Measurements from ENCODE around the gene ADISSP. TPM values are rescaled to one million over a fixed set of nuclear protein-coding genes. Genes with fewer than 3 reads are reported as not detected.

The ADISSP gene
- total RNA-seq, 1 donor from 2014 or later, result 61.1 TPM

DNA sequence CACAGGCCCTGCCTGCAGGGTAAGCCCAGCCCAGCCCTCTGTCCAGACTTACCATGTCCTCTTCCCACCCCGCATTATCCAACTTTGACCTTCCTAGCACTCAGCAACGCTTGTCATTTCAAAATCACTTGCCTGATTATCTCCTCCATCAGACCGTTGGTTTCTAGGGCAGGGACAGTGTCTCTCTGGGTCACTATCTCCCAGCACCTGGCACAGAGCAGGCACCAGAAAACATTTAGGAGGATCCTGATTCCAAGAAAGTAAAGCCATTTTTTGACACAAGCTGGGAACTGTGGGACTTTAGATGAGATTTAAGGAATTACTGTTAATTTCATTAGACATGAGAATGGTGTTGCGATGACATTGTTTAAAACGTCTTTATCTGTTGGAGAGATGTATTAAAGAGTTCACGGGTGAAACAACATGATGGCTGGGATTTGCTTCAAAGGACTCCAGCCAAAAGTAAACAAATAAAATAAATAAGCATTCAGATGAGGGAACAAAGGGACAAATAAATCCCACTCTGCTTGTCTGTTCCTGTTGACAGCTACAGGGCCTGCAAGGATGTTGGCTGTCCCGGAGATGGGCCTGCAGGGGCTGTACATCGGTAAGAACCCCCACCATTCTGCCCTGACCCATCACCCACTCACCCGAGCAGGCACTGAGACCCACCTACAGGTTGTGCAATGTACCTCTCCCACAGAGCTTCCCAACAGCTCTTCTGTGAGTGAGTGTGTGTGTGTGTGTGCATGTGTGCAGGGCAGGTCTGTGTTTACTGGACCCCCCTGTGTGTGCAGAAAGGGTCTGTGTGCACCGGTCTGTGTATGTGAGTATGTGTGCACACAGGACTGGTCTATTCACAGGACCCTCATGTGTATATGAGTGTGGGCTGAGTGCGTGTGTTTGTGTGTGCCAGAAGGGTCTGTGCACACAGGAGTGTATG is 29.2 kb downstream of the ADISSP start:
- no peak for DNase-seq (ENCODE audit: low spot score)

DNA sequence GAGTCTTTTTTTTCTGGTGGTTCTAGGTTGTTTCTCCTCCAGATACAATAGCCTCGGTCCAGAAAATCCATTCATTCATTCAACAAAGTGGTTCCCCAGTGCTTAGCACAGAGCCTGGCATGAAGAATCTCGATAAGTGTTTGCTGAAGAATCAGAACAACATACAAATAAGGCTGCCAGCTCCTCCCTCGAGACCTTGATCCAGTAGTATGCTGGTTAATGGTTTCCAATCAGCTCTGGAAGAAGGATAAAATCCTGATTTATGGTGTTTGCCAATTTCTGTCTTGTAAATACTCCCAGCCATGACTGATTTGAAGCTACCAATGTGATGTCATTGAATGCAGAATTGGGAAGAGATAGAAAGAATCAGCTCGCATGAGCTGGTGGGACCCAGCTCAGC is 31.8 kb downstream of the ADISSP start:
- DNase-seq (ENCODE audit: low spot score), result no peak

DNA sequence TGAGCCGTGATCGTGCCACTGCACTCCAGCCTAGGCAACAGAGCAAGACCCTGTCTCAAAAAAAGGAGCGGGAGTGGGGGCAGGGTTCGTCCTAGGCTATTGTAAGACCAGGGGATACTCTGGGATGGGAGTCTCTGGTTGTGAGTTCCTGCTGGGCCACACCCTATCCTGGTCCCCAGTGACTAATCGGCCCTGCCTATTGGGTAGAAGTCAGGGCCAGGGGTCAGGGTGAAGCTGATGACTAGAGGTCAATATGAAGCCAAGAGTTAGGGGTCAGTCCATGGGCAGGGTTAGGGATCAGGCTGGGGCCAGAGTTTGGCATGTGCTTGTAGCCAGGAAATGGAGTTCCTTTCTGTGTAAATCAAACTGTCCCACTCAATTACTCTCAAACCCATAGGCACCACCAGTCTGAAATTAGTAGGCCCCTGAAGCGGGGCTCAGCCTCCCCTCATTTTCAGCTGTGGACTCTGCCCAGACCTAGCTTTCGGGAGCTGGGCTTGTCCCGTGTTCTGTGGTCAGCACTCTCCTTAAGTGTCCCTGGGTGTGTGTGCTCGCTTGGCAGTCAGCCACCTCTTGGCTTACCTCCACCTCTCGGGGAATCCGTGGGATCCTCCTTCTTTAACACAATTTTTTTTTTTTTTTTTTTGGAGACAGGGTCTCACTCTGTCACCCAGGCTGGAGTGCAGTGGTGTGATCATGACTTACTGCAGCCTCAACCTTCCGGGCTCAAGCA is 33.3 kb downstream of the ADISSP start:
- peak; percentile 50 for DNase-seq (ENCODE audit: low spot score)

DNA sequence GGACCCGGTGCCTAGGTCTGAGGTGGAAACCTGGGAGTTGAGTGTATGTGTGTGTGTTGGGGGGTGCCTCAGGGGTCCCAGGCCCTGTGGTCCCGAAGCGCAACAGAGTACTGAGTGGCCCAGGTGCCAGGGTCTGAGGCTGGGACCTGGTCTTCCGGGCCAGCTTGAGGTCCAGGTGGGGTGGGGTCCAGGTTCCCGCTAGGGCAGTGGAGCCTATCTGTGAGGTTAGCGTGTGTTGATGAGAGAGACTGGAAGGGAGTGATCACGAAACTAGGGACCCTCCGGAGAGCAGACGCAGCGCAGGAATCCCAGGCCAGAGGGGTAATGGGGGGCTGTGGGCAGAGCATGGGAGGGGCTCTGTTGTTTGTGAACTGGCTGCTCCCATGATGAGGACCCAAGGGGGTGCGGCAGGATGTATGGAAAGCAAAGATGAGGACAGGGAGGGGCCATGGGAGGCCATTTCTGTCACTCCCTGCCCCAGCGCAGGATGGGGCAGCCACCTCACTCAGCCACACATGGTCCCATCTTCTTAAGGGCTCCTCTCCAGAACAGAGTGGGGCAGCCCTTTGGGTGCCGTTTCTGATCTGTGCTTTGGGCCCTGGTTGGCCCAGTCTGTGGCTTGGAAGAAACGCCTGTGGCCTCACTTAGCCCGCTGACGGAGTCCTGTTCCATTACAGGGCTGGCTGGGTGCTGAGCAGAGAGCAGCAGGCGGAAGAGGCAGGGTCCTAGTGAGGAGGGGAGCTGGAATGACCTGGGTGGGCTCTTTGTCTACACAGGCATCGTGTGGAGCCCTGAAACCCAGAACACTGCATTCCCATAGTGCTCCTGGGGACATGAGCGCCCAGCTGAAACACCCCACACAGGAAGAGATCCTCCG is 34.2 kb downstream of the ADISSP start:
- no peak for DNase-seq (ENCODE audit: low spot score)

DNA sequence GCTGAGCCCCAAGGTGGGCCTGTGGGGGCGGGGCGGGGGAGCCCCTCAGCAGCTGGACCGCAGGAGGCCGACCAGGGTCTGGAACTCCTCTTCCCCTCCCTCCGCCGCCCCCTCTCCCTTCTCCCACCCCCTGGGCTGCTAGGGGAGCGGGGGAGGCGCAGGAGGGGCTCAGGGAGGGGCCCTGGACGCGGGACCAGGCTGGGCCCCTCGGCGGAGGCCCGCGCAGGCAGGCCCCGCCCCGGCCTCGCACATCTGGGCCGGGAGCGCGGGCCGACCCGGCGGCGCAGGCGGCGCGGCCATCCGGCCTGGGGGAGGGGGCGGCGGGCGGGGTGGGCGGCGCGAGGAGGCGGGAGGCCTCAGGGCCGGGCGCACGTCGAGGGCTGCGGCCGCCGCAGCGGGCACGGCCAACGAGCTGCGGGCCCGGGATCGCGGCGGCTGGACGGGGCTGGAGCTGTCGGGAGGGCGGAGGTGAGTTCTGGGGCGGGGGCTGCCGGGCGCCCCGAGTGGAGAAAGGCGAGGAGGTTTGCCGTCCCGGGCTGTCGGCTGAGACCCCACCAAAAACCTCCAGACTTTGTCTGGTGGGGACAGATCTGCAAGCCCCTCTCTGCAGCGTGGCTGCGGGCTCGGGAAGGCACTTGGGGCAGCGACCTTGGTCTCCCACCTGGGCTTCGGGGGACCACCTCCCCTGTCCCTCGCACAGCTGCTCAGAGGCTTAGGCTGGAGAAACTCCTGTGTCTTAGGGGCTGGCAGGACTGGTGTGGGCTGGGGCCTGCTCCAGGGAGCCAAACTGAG is 35.0 kb downstream of the ADISSP start, which contains the start of gene HSPA12B:
TSS of gene HSPA12B (plus strand) at position 359 of the 792 bp plus-strand sequence. CDS start 5,990 bp downstream, outside the sequence.
- no peak for DNase-seq (ENCODE audit: low spot score)

DNA sequence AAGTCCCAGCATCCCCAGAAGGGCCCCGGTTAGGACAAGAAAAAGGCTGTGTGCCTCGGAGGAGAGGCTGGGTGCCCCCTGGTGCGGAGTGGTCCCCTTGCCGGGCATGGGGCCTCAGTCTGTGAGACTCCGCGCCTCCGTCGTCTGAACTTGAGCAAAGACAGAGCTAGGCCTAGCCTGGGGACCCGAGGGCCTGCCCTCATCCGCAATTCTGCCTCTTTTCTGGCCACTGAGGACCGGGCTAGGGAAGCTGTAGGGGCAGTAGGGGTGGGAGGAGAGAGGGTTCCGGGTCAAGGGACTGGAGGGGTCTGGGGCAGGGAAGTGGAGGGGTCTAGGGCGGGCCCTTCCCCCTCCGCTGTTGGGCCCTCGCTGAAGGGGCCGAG is 35.6 kb downstream of the ADISSP start:
- no peak for DNase-seq (ENCODE audit: low spot score)

DNA sequence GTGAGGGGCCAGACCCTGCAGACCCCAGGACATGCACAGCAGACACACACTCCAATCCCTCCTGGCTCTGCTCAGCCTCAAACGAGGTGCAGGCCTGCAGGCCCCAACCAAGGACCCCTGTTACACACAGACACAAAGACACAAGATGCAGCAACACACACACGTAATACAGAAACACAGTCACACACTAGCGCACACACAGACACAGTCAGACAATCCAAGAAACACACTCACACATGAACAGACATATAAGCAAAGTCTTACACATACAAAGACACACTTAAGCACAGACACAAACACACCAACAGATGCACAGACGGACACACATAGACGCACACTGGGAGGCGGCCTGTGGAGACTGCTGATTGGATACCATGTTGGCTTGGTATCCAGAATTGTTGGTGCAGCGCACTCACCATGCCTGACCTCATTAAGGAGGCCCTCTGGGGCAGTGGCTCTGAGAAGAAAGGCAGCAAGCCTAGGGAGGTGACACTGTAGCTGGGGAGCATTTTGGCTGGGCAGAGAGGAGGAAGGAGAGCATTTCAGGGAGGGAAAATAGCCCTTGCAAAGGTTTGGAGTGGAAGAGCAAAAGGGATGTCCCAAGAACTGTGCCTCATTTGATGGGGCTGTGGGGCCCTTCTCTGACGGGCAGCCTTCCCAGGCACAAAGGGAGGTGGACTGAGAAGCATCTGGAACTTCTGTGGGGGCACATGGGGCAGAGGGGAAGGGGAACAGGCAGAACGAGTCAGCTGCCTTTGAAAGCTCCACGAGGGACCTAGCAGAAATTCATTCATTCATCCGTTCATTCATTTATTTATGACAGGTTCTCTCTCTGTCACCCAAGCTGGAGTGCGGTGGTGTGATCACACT is 36.5 kb downstream of the ADISSP start:
- no peak for DNase-seq (ENCODE audit: low spot score)

DNA sequence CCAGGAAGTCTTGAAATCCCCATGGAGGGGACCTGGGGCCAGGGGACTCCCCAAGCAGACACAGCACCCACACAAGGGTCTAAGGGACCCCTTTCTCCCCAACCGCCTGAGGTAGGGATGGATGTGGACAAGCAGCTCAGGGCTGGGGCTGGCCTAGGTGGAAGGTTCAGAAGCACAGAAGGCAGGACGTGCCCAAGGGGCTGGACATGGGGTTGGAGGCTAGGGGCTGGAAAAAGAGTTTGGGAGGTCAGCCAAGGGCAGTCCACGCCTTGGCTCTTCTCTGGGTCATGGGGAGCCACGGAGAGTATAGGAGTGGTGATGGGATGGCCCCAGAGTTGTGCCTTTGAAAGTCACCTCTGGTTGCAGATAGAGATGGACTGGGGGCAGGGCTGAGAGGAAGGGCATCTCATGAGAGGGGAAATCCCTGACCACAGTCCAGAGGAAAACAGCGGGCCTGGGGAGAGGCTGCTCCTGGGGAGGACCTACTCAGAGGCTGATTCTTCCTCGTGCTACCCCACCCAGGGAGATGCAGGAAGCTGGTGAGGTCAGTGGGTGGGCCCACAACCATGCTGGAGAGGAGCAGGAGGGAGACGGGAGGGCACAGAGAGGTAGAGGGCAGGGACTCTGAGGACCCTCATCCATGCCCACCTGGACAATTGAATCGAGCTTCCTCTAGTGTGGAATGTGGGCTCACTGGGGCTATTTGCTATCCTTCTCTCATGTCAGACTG is 37.6 kb downstream of the ADISSP start:
- DNase-seq (ENCODE audit: low spot score), result no peak

DNA sequence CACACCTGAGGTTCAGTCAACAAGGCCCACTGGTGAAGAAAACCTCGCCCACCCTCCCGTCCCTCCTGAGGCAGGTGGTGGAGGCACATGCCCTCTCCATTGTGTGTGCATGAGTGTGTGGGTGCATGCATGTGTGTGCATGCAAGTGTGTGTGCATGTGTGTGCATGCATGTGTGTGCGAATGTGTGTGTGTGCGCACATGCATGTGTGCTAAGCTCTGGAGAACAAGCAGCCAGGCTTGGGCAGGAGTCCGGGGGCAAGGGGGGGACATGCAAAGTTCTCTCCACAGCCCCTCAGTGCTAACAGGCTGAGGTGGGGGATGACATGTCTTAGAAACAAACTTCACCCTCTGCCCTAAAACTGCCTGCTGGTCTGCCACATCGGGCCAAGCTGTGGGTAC is 38.2 kb downstream of the ADISSP start:
- no peak for DNase-seq (ENCODE audit: low spot score)

DNA sequence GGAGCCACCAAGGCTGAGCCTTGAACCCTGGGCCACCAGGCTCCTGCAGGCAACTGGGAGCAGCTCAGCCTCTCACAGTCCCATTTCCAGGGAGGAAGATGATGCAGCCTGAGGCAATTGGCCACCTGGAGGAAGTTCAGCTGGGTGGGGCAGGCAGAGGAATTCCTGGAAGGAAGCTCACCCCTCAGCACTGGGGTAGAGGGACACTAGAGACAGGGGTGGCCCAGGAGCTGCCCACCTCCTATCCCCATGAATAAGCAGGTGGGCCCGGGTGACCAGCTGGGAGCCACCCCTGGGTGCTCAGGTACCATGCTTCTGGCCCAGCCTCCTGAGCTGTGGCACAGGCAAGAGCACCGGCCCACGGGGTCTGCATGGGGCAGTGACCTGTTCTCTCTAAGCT is 38.7 kb downstream of the ADISSP start:
- DNase-seq (ENCODE audit: low spot score), result no peak

DNA sequence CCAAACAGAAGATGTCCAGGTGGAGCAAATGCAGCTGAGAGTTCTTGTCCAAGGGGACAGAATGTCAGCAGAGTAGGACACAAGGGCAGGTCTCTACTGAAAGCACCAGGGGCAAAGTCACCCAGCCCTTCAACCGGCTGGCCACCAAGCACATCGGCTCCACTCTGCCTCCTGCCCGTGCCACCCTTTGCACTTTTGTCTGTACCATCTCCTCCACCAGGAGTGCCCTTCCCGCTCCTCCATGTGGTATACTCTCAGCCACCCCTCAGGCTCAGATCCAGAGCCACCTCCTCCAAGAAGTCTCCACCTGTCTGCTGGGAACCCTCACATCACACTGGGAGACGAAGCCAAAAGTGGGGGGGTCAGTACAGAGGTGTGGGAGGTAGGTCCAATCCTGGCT is 39.2 kb downstream of the ADISSP start:
- DNase-seq (ENCODE audit: low spot score), result no peak

DNA sequence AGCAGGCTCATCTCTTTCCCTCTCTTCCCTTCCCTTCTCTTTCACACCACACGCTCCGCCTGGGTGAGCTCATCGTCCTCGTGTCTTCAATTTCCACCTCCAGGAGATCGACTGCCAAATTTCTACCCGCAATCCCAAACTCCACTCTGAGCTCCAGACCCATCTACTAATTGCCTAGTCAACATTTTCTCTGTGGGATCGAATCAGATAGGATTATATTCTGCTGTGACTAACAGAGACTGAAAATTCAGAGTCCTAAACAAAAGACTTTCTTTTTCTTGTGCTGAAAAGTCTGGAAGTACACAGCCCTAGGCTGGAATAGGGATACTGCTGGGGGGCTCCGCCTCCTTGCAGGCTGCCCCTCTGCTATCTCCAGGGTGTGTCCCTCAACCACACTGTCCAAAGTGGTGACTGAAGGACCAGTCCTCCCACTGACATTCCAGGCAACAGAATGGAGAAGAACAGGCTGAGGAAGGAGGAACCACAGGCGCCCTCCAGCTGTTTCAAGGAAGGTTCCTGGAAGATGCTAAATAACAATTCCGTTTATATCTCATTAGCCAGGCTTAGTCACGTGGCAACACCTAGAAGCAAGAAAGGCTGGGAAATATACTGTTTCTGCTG is 40.0 kb downstream of the ADISSP start:
- no peak for DNase-seq (ENCODE audit: low spot score)

DNA sequence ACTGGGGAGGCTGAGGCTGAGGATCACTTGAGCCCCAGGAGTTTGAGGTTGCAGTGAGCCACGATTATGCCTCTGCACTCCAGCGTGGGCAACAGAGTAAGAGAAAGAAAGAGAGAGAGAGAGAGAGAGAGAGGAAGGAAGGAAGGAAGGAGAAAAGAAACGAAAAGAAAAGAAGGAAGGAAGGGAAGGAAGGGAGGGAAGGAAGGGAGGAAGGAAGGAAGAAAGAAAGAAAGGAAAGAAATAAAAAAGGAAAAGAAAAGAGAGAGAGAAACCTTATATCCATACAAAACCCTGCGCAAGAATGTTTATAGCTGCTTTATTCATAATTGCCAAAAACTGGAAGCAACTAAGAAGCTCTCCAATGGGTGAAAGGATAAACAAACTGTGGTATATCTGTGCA is 43.2 kb downstream of the ADISSP start:
- no peak for DNase-seq (ENCODE audit: low spot score)

DNA sequence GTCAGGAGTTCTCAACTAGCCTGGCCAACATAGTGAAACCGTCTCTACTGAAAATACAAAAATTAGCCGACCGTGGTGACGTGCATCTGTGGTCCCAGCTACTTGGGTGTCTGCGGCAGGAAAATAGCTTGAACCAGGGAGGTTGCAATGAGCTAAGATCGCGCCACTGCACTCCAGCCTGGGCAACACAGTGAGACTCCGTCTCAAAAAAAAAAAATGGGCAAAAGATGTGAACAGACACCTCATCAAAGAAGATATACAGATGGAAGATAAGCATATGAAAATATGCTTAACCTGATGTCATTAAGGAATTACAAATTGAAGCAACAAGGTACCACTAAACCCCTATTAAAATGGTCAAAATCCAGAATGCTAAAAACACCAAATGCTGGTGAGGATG is 44.3 kb downstream of the ADISSP start:
- DNase-seq (ENCODE audit: low spot score), result no peak

DNA sequence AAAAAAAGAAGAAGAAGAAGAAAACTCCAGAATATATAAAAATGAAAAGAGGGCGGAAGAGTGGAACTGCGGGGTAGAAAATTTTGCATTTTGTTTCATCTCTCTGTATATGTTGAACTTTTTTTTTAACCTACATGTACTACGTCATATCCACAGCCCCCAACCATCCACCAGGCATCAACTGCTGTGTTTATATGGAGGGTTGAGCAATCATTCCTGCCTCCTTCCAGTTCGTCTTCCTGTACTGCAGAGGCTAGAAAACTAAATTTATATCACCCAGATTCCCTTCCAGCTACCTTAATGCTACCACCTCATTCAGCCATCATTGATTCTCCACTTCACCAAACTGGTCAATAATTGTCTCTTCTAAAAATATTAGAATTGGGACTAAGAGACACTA is 45.6 kb downstream of the ADISSP start:
- no peak for DNase-seq (ENCODE audit: low spot score)

DNA sequence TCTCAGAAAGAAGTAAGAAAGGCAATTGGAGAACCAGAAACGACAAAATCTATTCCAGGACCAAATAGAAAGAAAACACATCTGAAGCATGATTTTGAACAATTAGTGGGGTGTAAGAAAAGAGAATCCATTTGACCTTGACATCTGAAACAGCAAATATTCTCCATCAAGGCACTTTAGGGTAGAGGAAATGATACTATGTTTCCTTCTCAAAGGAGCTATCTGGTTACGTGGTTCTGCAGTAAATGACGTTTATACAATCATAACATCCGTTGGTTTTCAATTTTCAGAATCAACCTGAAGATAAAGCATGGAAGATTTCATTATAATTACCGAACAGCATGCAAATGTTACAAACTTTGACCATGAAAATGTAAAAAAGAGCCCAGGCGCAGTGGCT is 46.9 kb downstream of the ADISSP start:
- no peak for DNase-seq (ENCODE audit: low spot score)

DNA sequence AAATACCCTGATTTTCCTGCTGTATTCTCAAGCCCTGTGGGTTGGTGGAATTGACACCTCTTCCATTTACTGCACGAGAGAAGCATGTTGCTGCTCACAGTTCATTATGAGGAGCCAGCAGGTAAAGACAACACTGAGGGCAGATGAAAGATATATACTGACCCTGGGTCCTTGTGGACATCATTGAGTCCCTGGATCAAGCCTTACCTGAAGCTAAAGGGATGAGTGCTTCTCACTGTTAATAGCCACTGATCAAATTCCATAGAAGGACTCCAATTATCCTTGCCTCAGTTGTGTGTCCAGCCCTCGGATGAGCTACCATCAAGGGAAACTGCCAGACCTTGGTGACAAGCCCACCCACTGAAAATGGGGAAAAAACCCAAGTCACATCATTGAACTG is 47.5 kb downstream of the ADISSP start:
- DNase-seq (ENCODE audit: low spot score), result no peak

DNA sequence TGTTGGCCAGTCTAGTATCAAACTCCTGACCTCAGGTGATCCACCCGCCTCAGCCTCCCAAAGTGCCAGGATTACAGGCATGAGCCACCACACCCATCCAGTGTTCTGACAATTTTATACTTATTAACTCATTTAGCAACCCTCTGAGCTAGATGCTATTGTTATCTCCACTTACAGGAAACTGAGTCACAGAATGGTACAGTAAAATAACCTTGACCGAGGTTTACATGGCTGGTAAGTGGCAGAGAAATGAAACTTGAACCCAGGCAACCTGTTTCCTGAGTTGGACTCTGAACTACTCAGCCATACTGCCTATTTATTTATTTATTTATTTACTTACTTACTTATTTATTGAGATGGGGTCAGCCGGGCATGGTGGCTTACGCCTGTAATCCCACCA is 48.5 kb downstream of the ADISSP start:
- no peak for DNase-seq (ENCODE audit: low spot score)
